Measurements from ENCODE around the gene CDKN1B.
"Not testable (repeated sequence)": the region's sequence is repeated elsewhere in the genome, so short reads cannot be mapped to it uniquely, and the experiment has no call there.

CDKN1B gene

GRCh38 chr12:12726555-12727093 is 9.5 kb downstream of the CDKN1B start:
- no peak for DNase-seq (ENCODE audit: insufficient read length, low spot score)
- TF ChIP-seq PAX5 (IDR thresholded peaks at IDR 0.05; ENCODE audit: insufficient read depth, low read length, severe bottlenecking) = no peak
- no peak for TF ChIP-seq SPI1 (IDR thresholded peaks at IDR 0.05; ENCODE audit: low read depth, low read length)
- no peak for TF ChIP-seq TAF1 (IDR thresholded peaks at IDR 0.05; ENCODE audit: low read depth, low read length)
- no peak for TF ChIP-seq POLR2AphosphoS5 (IDR thresholded peaks at IDR 0.05; ENCODE audit: low read depth, low read length)
- TF ChIP-seq POU2F2 (IDR thresholded peaks at IDR 0.05; ENCODE audit: low read depth, low read length) = no peak
- TF ChIP-seq POLR2A (IDR thresholded peaks at IDR 0.05; ENCODE audit: low read depth, low read length) = no peak
- FAIRE-seq = peak; percentile 85

- TF ChIP-seq POU2F2 (IDR thresholded peaks at IDR 0.05; ENCODE audit: low read depth, low read length) (no peak), POLR2AphosphoS5 (IDR thresholded peaks at IDR 0.05; ENCODE audit: low read depth, low read length) (no peak), SPI1 (IDR thresholded peaks at IDR 0.05; ENCODE audit: low read depth, low read length) (no peak), PAX5 (IDR thresholded peaks at IDR 0.05; ENCODE audit: insufficient read depth, low read length, severe bottlenecking) (no peak), TAF1 (IDR thresholded peaks at IDR 0.05; ENCODE audit: low read depth, low read length) (no peak), POLR2A (IDR thresholded peaks at IDR 0.05; ENCODE audit: low read depth, low read length) (no peak)
- no peak for FAIRE-seq
- DNase-seq (ENCODE audit: insufficient read length, low spot score) = no peak
Measured at GRCh38 chr12:12731178-12731577, 14.0 kb downstream of the CDKN1B start.

- no peak for DNase-seq (ENCODE audit: insufficient read length, low spot score)
- TF ChIP-seq PAX5 (IDR thresholded peaks at IDR 0.05; ENCODE audit: insufficient read depth, low read length, severe bottlenecking) (no peak), POLR2A (IDR thresholded peaks at IDR 0.05; ENCODE audit: low read depth, low read length) (no peak), SPI1 (IDR thresholded peaks at IDR 0.05; ENCODE audit: low read depth, low read length) (no peak), TAF1 (IDR thresholded peaks at IDR 0.05; ENCODE audit: low read depth, low read length) (no peak), POU2F2 (IDR thresholded peaks at IDR 0.05; ENCODE audit: low read depth, low read length) (no peak), POLR2AphosphoS5 (IDR thresholded peaks at IDR 0.05; ENCODE audit: low read depth, low read length) (no peak)
- FAIRE-seq = no peak
Measured at GRCh38 chr12:12731785-12732184, 14.6 kb downstream of the CDKN1B start.

GRCh38 chr12:12733118-12733517 is 15.9 kb downstream of the CDKN1B start:
- DNase-seq (ENCODE audit: insufficient read length, low spot score) (no peak), FAIRE-seq (no peak)
- TF ChIP-seq POLR2A (IDR thresholded peaks at IDR 0.05; ENCODE audit: low read depth, low read length) (no peak), POU2F2 (IDR thresholded peaks at IDR 0.05; ENCODE audit: low read depth, low read length) (no peak)

- TF ChIP-seq TAF1 (IDR thresholded peaks at IDR 0.05; ENCODE audit: low read depth, low read length) (no peak), PAX5 (IDR thresholded peaks at IDR 0.05; ENCODE audit: insufficient read depth, low read length, severe bottlenecking) (no peak), POLR2A (IDR thresholded peaks at IDR 0.05; ENCODE audit: low read depth, low read length) (no peak), SPI1 (IDR thresholded peaks at IDR 0.05; ENCODE audit: low read depth, low read length) (no peak), POU2F2 (IDR thresholded peaks at IDR 0.05; ENCODE audit: low read depth, low read length) (no peak), POLR2AphosphoS5 (IDR thresholded peaks at IDR 0.05; ENCODE audit: low read depth, low read length) (no peak)
- DNase-seq (ENCODE audit: insufficient read length, low spot score) = no peak
- no peak for FAIRE-seq
Measured at GRCh38 chr12:12734054-12734453, 16.9 kb downstream of the CDKN1B start.

GRCh38 chr12:12734561-12735071 is 17.4 kb downstream of the CDKN1B start:
- FAIRE-seq (no peak), DNase-seq (ENCODE audit: insufficient read length, low spot score) (no peak)
- TF ChIP-seq SPI1 (IDR thresholded peaks at IDR 0.05; ENCODE audit: low read depth, low read length) = no peak
- no peak for TF ChIP-seq PAX5 (IDR thresholded peaks at IDR 0.05; ENCODE audit: insufficient read depth, low read length, severe bottlenecking)
- TF ChIP-seq TAF1 (IDR thresholded peaks at IDR 0.05; ENCODE audit: low read depth, low read length) = no peak
- no peak for TF ChIP-seq POU2F2 (IDR thresholded peaks at IDR 0.05; ENCODE audit: low read depth, low read length)

- no peak for FAIRE-seq
- no peak for DNase-seq (ENCODE audit: insufficient read length, low spot score)
- TF ChIP-seq SPI1 (IDR thresholded peaks at IDR 0.05; ENCODE audit: low read depth, low read length) = no peak
- no peak for TF ChIP-seq TAF1 (IDR thresholded peaks at IDR 0.05; ENCODE audit: low read depth, low read length)
- TF ChIP-seq PAX5 (IDR thresholded peaks at IDR 0.05; ENCODE audit: insufficient read depth, low read length, severe bottlenecking) = no peak
- no peak for TF ChIP-seq POU2F2 (IDR thresholded peaks at IDR 0.05; ENCODE audit: low read depth, low read length)
- TF ChIP-seq POLR2A (IDR thresholded peaks at IDR 0.05; ENCODE audit: low read depth, low read length) = no peak
- no peak for TF ChIP-seq POLR2AphosphoS5 (IDR thresholded peaks at IDR 0.05; ENCODE audit: low read depth, low read length)
Measured at GRCh38 chr12:12735301-12735700, 18.1 kb downstream of the CDKN1B start.

- TF ChIP-seq SPI1 (IDR thresholded peaks at IDR 0.05; ENCODE audit: low read depth, low read length) = peak; percentile 34; the same call in 1 of the 2 replicates
- no peak for TF ChIP-seq TAF1 (IDR thresholded peaks at IDR 0.05; ENCODE audit: low read depth, low read length)
- peak; percentile 82 for FAIRE-seq
- DNase-seq (ENCODE audit: insufficient read length, low spot score) = no peak
Measured at GRCh38 chr12:12736759-12737676, 19.9 kb downstream of the CDKN1B start.

- not testable (repeated sequence) for DNase-seq (ENCODE audit: insufficient read length, low spot score); FAIRE-seq
Measured at GRCh38 chr12:12738152-12738551, 21.0 kb downstream of the CDKN1B start.

- no peak for FAIRE-seq
Measured at GRCh38 chr12:12741660-12742059, 24.5 kb downstream of the CDKN1B start.

More at GRCh38 chr12:12741660-12742059, 24.5 kb downstream of the CDKN1B start:
- TF ChIP-seq SPI1 (IDR thresholded peaks at IDR 0.05; ENCODE audit: low read depth, low read length) (no peak), POLR2A (IDR thresholded peaks at IDR 0.05; ENCODE audit: low read depth, low read length) (no peak), POLR2AphosphoS5 (IDR thresholded peaks at IDR 0.05; ENCODE audit: low read depth, low read length) (no peak), POU2F2 (IDR thresholded peaks at IDR 0.05; ENCODE audit: low read depth, low read length) (no peak), TAF1 (IDR thresholded peaks at IDR 0.05; ENCODE audit: low read depth, low read length) (no peak), PAX5 (IDR thresholded peaks at IDR 0.05; ENCODE audit: insufficient read depth, low read length, severe bottlenecking) (no peak)
- DNase-seq (ENCODE audit: insufficient read length, low spot score) = no peak

Data from GM12891 (cell line).